SK-N-MC (cell line): ENCODE measurements around the gene CDH4.

Experiments
- EZH2 ChIP-seq: fragments of 200-600 bp; sonication (generic); IDR thresholded peaks from one replicate; pipeline ENCODE4 v1.6.1; 2017; ENCODE audit warnings: antibody characterized with exemption
- FOXP2 ChIP-seq: optimal IDR thresholded peaks from 2 replicates; pipeline ENCODE3; 2011; ENCODE audit warnings: mild to moderate bottlenecking, moderate library complexity; ENCODE audit not compliant: insufficient read depth; ENCODE audit errors: extremely low read length, control extremely low read depth
- POLR2AphosphoS5 ChIP-seq: IDR thresholded peaks from 2 replicates; pipeline ENCODE4 v1.6.1; 2012; ENCODE audit warnings: mild to moderate bottlenecking, low read depth, low read length, borderline replicate concordance

- TF ChIP-seq EZH2 (no peak), POLR2AphosphoS5 (no peak), FOXP2 (no peak)
These were observed 503.1 kb downstream of the CDH4 start for GRCh38 chr20:61754976-61755778.
